HEK293T (cell line): ENCODE measurements around the gene KRT5.

ENCODE experiments used
- CTCF ChIA-PET: fragments of 350-600 bp; formaldehyde crosslinking; extraction: SDS; loops from one replicate; lab custom pipeline; 2021; ENCODE audit warnings: antibody characterized with exemption, inconsistent platforms; lab: Yijun Ruan, JAX
- POLR2A ChIA-PET: fragments of 350-600 bp; formaldehyde crosslinking; extraction: SDS; loops from one replicate; lab custom pipeline; 2020; ENCODE audit warnings: antibody characterized with exemption, inconsistent platforms; lab: Yijun Ruan, JAX
- DNase-seq: peaks from one replicate; pipeline ENCODE4 v3.0.0; 2012; ENCODE audit warnings: mixed read lengths; ENCODE audit errors: extremely low spot score
- ARNT ChIP-seq: fragments of 450-650 bp; IDR thresholded peaks from 2 replicates; pipeline ENCODE4 v1.6.1; 2017; ENCODE audit warnings: mild to moderate bottlenecking
- BHLHE40 ChIP-seq: fragments of 450-650 bp; IDR thresholded peaks from 2 replicates; pipeline ENCODE4 v1.6.1; 2016; ENCODE audit warnings: mild to moderate bottlenecking, moderate library complexity, borderline replicate concordance
- CTBP1 ChIP-seq: fragments of 450-650 bp; IDR thresholded peaks from 2 replicates; pipeline ENCODE4 v1.6.1; 2016; ENCODE audit warnings: borderline replicate concordance
- ELF4 ChIP-seq: fragments of 450-650 bp; IDR thresholded peaks from 2 replicates; pipeline ENCODE4 v1.6.1; 2017; ENCODE audit warnings: antibody characterized with exemption
- FOXA1 ChIP-seq: fragments of 450-650 bp; IDR thresholded peaks from 2 replicates; pipeline ENCODE4 v1.6.1; 2016; ENCODE audit warnings: mild to moderate bottlenecking
- FOXK2 ChIP-seq: fragments of 450-650 bp; IDR thresholded peaks from 2 replicates; pipeline ENCODE4 v1.6.1; 2016; ENCODE audit warnings: mild to moderate bottlenecking
- FOXM1 ChIP-seq: fragments of 450-650 bp; IDR thresholded peaks from 2 replicates; pipeline ENCODE4 v1.6.1; 2017; ENCODE audit warnings: mild to moderate bottlenecking, borderline replicate concordance
- HDGF ChIP-seq: fragments of 450-650 bp; IDR thresholded peaks from 2 replicates; pipeline ENCODE4 v1.6.1; 2017; ENCODE audit warnings: antibody characterized with exemption, borderline replicate concordance
- L3MBTL2 ChIP-seq: fragments of 450-650 bp; conservative IDR thresholded peaks from 2 replicates; pipeline ENCODE4 v1.6.1; 2016; ENCODE audit warnings: mild to moderate bottlenecking
- LEF1 ChIP-seq: fragments of 450-650 bp; IDR thresholded peaks from 2 replicates; pipeline ENCODE4 v1.6.1; 2017; ENCODE audit warnings: mild to moderate bottlenecking, borderline replicate concordance
- NFRKB ChIP-seq: fragments of 450-650 bp; IDR thresholded peaks from 2 replicates; pipeline ENCODE4 v1.6.1; 2016; ENCODE audit warnings: mild to moderate bottlenecking, moderate library complexity
- PKNOX1 ChIP-seq: fragments of 450-650 bp; IDR thresholded peaks from 2 replicates; pipeline ENCODE4 v1.6.1; 2016
- SP1 ChIP-seq: fragments of 450-650 bp; IDR thresholded peaks from 2 replicates; pipeline ENCODE4 v1.6.1; 2017
- SUZ12 ChIP-seq: fragments of 450-650 bp; IDR thresholded peaks from 2 replicates; pipeline ENCODE4 v1.6.1; 2016; ENCODE audit warnings: mild to moderate bottlenecking
- TARDBP ChIP-seq: fragments of 450-650 bp; IDR thresholded peaks from 2 replicates; pipeline ENCODE4 v1.6.1; 2016
- ZNF384 ChIP-seq: fragments of 450-650 bp; IDR thresholded peaks from 2 replicates; pipeline ENCODE4 v1.6.1; 2016

The KRT5 gene

GRCh38 chr12:52521568-52522266 is 1.5 kb upstream of the KRT5 start:
- TF ChIP-seq FOXM1 = no peak
- TF ChIP-seq L3MBTL2 = no peak
- TF ChIP-seq BHLHE40 = no peak
- TF ChIP-seq NFRKB = no peak
- TF ChIP-seq TARDBP = no peak
- TF ChIP-seq ARNT = no peak
- TF ChIP-seq FOXA1 = no peak
- TF ChIP-seq HDGF = no peak
- TF ChIP-seq CTBP1 = no peak
- TF ChIP-seq ZNF384 = no peak
- ChIA-PET CTCF (interaction anchor here (0.8 kb wide), 1 partner anchor 358 kb away, joined by 3 read pairs; no protein-coding TSS in a partner anchor), POLR2A (no interaction called here)
- no peak for DNase-seq

- DNase-seq = no peak
- TF ChIP-seq L3MBTL2 (no peak), PKNOX1 (no peak), LEF1 (no peak), CTBP1 (no peak), NFRKB (no peak), FOXM1 (no peak), ELF4 (no peak), ARNT (no peak), FOXK2 (no peak), SUZ12 (no peak), SP1 (no peak), ZNF384 (no peak), BHLHE40 (no peak)
- CTCF ChIA-PET = interaction anchor here (0.8 kb wide), 1 partner anchor 359 kb away, joined by 3 read pairs; no protein-coding TSS in a partner anchor
- POLR2A ChIA-PET = no interaction called here
Observed at GRCh38 chr12:52521175-52521567, 977 bp upstream of the KRT5 start.

- no peak for TF ChIP-seq TARDBP
- no peak for TF ChIP-seq FOXK2
- TF ChIP-seq FOXM1 = no peak
- no peak for TF ChIP-seq PKNOX1
- TF ChIP-seq FOXA1 = no peak
- TF ChIP-seq L3MBTL2 = no peak
- TF ChIP-seq CTBP1 = no peak
- no peak for TF ChIP-seq ZNF384
- TF ChIP-seq BHLHE40 = no peak
- no peak for TF ChIP-seq SP1
- no peak for TF ChIP-seq ELF4
- TF ChIP-seq ARNT = no peak
- no peak for TF ChIP-seq SUZ12
- TF ChIP-seq HDGF = no peak
- TF ChIP-seq LEF1 = no peak
- no peak for TF ChIP-seq NFRKB
- ChIA-PET CTCF (interaction anchor here (1.6 kb wide), 1 partner anchor 361 kb away, joined by 4 read pairs; no protein-coding TSS in a partner anchor), POLR2A (no interaction called here)
Observed at GRCh38 chr12:52519387-52519703, 849 bp downstream of the KRT5 start.

GRCh38 chr12:52518574-52519386 is 1.4 kb downstream of the KRT5 start:
- ChIA-PET CTCF (interaction anchor here (1.6 kb wide), 1 partner anchor 361 kb away, joined by 4 read pairs; no protein-coding TSS in a partner anchor), POLR2A (no interaction called here)
- TF ChIP-seq ARNT (no peak), BHLHE40 (no peak), ZNF384 (no peak), HDGF (no peak), PKNOX1 (no peak), ELF4 (no peak), FOXK2 (no peak), SP1 (no peak), CTBP1 (no peak), SUZ12 (no peak), LEF1 (no peak), L3MBTL2 (no peak), TARDBP (no peak), FOXM1 (no peak), FOXA1 (no peak), NFRKB (no peak)
- DNase-seq = no peak

More at GRCh38 chr12:52519387-52519703, 849 bp downstream of the KRT5 start:
- no peak for DNase-seq

GRCh38 chr12:52517888-52518287 is 2.3 kb downstream of the KRT5 start:
- ChIA-PET CTCF (no interaction called here), POLR2A (no interaction called here)
- DNase-seq = no peak
- TF ChIP-seq CTBP1 (no peak), ARNT (no peak), ELF4 (no peak), HDGF (no peak), BHLHE40 (no peak), L3MBTL2 (no peak)
